Liver (tissue), 9 donors: ENCODE data around the gene FXYD2. TPM values are rescaled to one million over a fixed set of nuclear protein-coding genes. Genes with fewer than 3 reads are reported as not detected.

Experiments
- DNase-seq: peaks from one replicate; pipeline ENCODE4 v3.0.0-alpha.2; 2017; ENCODE audit warnings: low spot score
- H3K27ac ChIP-seq, 2 donors: one replicate each; pipeline ENCODE4 v1.7.0; 2013; ENCODE audit warnings: inconsistent platforms in 2 of 2, low read length in 2 of 2, control low read depth in 1 of 2, low read depth in 1 of 2, mild to moderate bottlenecking in 1 of 2
- H3K27me3 ChIP-seq, 4 donors: one replicate each; pipeline versions ENCODE4 v1.6.1 to v1.7.0; 2013; ENCODE audit warnings: low read length in 3 of 4, inconsistent platforms in 1 of 4, mild to moderate bottlenecking in 1 of 4, moderate library complexity in 1 of 4; ENCODE audit not compliant: control insufficient read depth in 4 of 4, insufficient read depth in 4 of 4
- H3K36me3 ChIP-seq, 4 donors: one replicate each; pipeline versions ENCODE4 v1.6.1 to v1.7.0; 2013; ENCODE audit warnings: low read length in 3 of 4, mild to moderate bottlenecking in 3 of 4, low read depth in 1 of 4, moderate library complexity in 1 of 4; ENCODE audit not compliant: control insufficient read depth in 4 of 4, insufficient read depth in 3 of 4
- H3K4me1 ChIP-seq, 4 donors: one replicate each; pipeline versions ENCODE4 v1.6.1 to v1.7.0; 2013; ENCODE audit warnings: low read length in 3 of 4, mild to moderate bottlenecking in 3 of 4, moderate library complexity in 1 of 4; ENCODE audit not compliant: control insufficient read depth in 4 of 4, insufficient read depth in 4 of 4
- H3K4me3 ChIP-seq, 3 donors: one replicate each; pipeline versions ENCODE4 v1.6.1 to v1.7.0; 2013; ENCODE audit warnings: low read length in 3 of 3, control low read depth in 1 of 3, low read depth in 1 of 3, mild to moderate bottlenecking in 1 of 3
- H3K9ac ChIP-seq, 2 donors: one replicate each; pipeline ENCODE4 v1.7.0; 2013; ENCODE audit warnings: low read length in 2 of 2, mild to moderate bottlenecking in 2 of 2, moderate library complexity in 2 of 2, control low read depth in 1 of 2, low read depth in 1 of 2
- H3K9me3 ChIP-seq, 4 donors: one replicate each; pipeline versions ENCODE4 v1.6.1 to v1.7.0; 2013; ENCODE audit warnings: low read length in 3 of 4; ENCODE audit not compliant: control insufficient read depth in 4 of 4
- ATF3 ChIP-seq: IDR thresholded peaks from 2 replicates; pipeline ENCODE4 v1.6.1; 2016; ENCODE audit warnings: antibody characterized with exemption
- CTCF ChIP-seq: fragments of 150-350 bp; IDR thresholded peaks from 2 replicates; pipeline ENCODE4 v1.5.1; 2017; ENCODE audit warnings: improper control_type of control experiment, low read depth, low read length; ENCODE audit not compliant: missing input control
- EGR1 ChIP-seq, 2 donors: IDR thresholded peaks; 2 replicates each; pipeline ENCODE4 v1.6.1; 2016 to 2018; ENCODE audit warnings: antibody characterized with exemption in 2 of 2, low read depth in 2 of 2
- FOXA1 ChIP-seq: IDR thresholded peaks from 2 replicates; pipeline ENCODE4 v1.6.1; 2016; ENCODE audit warnings: antibody characterized with exemption
- FOXA2 ChIP-seq: IDR thresholded peaks from 2 replicates; pipeline ENCODE4 v1.6.1; 2016; ENCODE audit warnings: antibody characterized with exemption
- GABPA ChIP-seq, 2 donors: IDR thresholded peaks in 1 of 2; conservative IDR thresholded peaks in 1 of 2; 2 replicates each; pipeline ENCODE4 v1.6.1; 2016; ENCODE audit warnings: antibody characterized with exemption in 2 of 2, mild to moderate bottlenecking in 1 of 2, moderate library complexity in 1 of 2
- HNF4A ChIP-seq, 2 donors: conservative IDR thresholded peaks; 2 replicates each; pipeline ENCODE4 v1.6.1; 2016; ENCODE audit warnings: antibody characterized with exemption in 2 of 2, mild to moderate bottlenecking in 2 of 2
- HNF4G ChIP-seq: IDR thresholded peaks from 2 replicates; pipeline ENCODE4 v1.6.1; 2016; ENCODE audit warnings: antibody characterized with exemption
- JUND ChIP-seq, 2 donors: IDR thresholded peaks; 2 replicates each; pipeline ENCODE4 v1.6.1; 2016; ENCODE audit warnings: antibody characterized with exemption in 2 of 2
- MAX ChIP-seq: IDR thresholded peaks from 2 replicates; pipeline ENCODE4 v1.6.1; 2016; ENCODE audit warnings: antibody characterized with exemption
- NR2F2 ChIP-seq: IDR thresholded peaks from 2 replicates; pipeline ENCODE4 v1.6.1; 2016; ENCODE audit warnings: antibody characterized with exemption
- RAD21 ChIP-seq, 2 donors: IDR thresholded peaks; 2 replicates each; pipeline ENCODE4 v1.6.1; 2016; ENCODE audit warnings: antibody characterized with exemption in 2 of 2, mild to moderate bottlenecking in 2 of 2
- RXRA ChIP-seq, 2 donors: IDR thresholded peaks; 2 replicates each; pipeline ENCODE4 v1.6.1; 2017 to 2018; ENCODE audit warnings: antibody characterized with exemption in 2 of 2, mild to moderate bottlenecking in 1 of 2
- SP1 ChIP-seq: IDR thresholded peaks from 2 replicates; pipeline ENCODE4 v1.6.1; 2018; ENCODE audit warnings: antibody characterized with exemption, mild to moderate bottlenecking
- TAF1 ChIP-seq: conservative IDR thresholded peaks from 2 replicates; pipeline ENCODE4 v1.6.1; 2016; ENCODE audit warnings: antibody characterized with exemption, mild to moderate bottlenecking
- YY1 ChIP-seq: IDR thresholded peaks from 2 replicates; pipeline ENCODE4 v1.6.1; 2016; ENCODE audit warnings: antibody characterized with exemption, mild to moderate bottlenecking
- ZBTB33 ChIP-seq: IDR thresholded peaks from 2 replicates; pipeline ENCODE4 v1.6.1; 2016; ENCODE audit warnings: antibody characterized with exemption
- WGBS: extraction: QIAGEN DNeasy Blood & Tissue Kit; methylation state at CpG from one replicate; pipeline ENCODE4 v1.1.7; 2013; 5-methylcytosine and 5-hydroxymethylcytosine counted together
- polyA plus RNA-seq, 2 donors: library from polyadenylated mRNA; stranded (reverse) in 1 of 2; unstranded in 1 of 2; fragments of 200-250 nt in 1 of 2; fragments of >200 nt in 1 of 2; fragmentation: Nextera tagmentation in 1 of 2; extraction: Ambion mirVana in 1 of 2; gene quantifications; one replicate each; pipeline versions ENCODE4 v1.2.1 to v1.2.3, GENCODE V29; 2013 to 2015
- total RNA-seq, 2 donors: library from RNA; depleted of rRNA; stranded (reverse); fragments of >200 nt; gene quantifications; one replicate each; pipeline ENCODE4 v1.2.3, GENCODE V29; 2014
- TF ChIP-seq, protein P1 (sequence below): IDR thresholded peaks from 2 replicates; pipeline ENCODE4 v1.6.1; 2016; ENCODE audit warnings: antibody characterized with exemption, mild to moderate bottlenecking
- donor health status: healthy.
- donor health status: healthy.
- donor health status: healthy.
- donor health status: healthy.
- donor health status: healthy.

FXYD2 gene
- total and polyA plus RNA-seq, 4 donors: 20.2 to 105 (median 41.8) TPM

DNA sequence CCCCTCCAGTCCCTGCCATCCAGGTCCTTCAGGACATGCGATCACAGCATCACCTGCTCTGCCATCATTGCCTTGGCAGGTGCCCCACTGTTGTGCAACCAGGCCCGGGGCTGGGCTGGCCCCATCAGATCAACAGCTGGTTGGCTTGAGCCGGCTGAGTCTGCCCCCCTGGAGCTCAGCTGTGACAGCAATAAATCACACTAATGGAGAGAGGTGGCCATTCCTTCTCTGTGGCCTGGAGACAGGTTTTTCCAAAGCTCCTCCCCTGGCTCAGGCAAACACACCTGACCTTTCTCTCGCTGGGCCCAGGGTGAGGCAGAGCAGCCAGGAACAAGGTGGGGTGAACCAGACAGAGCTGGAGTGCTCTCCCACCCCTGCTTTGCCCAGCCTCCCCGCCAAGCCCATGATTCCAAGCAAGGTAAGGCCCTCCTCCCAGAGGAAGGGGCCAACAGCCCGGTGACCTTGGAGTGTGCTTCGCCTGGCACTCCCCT is 8.9 kb upstream of the FXYD2 start:
- 30% methylated on average over 7 of the region's 7 CpGs for WGBS
- H3K4me1 ChIP-seq: no peaks in the 10 kb centered on the region

DNA sequence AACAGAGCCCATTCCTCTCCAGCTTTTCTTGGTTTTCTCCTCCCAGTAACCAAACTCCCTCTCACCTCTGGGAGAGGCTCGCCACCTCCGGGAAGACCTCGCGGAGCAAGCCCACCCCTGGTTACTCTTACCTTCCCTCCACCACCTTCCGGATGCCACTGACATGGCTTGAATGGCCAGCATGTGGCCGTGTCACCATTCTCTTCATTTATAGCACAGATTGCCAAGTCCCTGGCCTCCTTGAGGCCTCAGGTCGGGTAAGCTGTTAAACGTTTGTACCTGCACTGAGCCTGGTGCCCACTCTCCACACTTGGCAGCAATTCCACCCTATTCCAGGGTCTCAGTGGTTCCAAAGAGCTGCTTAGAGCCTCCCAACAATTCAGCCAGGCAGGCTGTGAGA is 8.0 kb upstream of the FXYD2 start:
- 92% methylated on average over 8 of the region's 8 CpGs for WGBS

More for the DNA sequence above, 8.9 kb upstream of the FXYD2 start:
- Histone ChIP-seq H3K27me3 (no peaks in the 10 kb centered on the region), H3K27ac (no peak overlapping the region), H3K4me3 (no peak overlapping the region), H3K9ac (no peak overlapping the region), H3K9me3 (no peaks in the 10 kb centered on the region), H3K36me3 (no peaks in the 10 kb centered on the region)
- peak; percentile 40 for DNase-seq
- TF ChIP-seq HNF4A (conservative IDR thresholded peaks at IDR 0.05) (no peak), SP1 (peak; percentile 40)

More for the DNA sequence above, 8.0 kb upstream of the FXYD2 start:
- H3K9me3 ChIP-seq: no peaks in the 10 kb centered on the region
- H3K27me3 ChIP-seq: no peaks in the 10 kb centered on the region
- H3K4me3 ChIP-seq: no peak overlapping the region
- no peaks in the 10 kb centered on the region for H3K4me1 ChIP-seq
- no peak for DNase-seq
- H3K27ac ChIP-seq: no peak overlapping the region
- TF ChIP-seq HNF4G (no peak), JUND (IDR thresholded peaks at IDR 0.05) (no peak), MAX (no peak), RAD21 (IDR thresholded peaks at IDR 0.05) (no peak), CTCF (no peak), ZBTB33 (no peak), FOXA2 (no peak), RXRA (IDR thresholded peaks at IDR 0.05) (no peak), TAF1 (no peak), ATF3 (no peak), NR2F2 (no peak), SP1 (no peak), EGR1 (IDR thresholded peaks at IDR 0.05; ENCODE audit: low read depth in 2 of 2) (no peak), GABPA (IDR thresholded peaks at IDR 0.05 in 1 of 2, conservative IDR thresholded peaks at IDR 0.05 in 1 of 2) (no peak), YY1 (no peak), FOXA1 (no peak), HNF4A (conservative IDR thresholded peaks at IDR 0.05) (no peak)
- TF ChIP-seq, protein P1, sequence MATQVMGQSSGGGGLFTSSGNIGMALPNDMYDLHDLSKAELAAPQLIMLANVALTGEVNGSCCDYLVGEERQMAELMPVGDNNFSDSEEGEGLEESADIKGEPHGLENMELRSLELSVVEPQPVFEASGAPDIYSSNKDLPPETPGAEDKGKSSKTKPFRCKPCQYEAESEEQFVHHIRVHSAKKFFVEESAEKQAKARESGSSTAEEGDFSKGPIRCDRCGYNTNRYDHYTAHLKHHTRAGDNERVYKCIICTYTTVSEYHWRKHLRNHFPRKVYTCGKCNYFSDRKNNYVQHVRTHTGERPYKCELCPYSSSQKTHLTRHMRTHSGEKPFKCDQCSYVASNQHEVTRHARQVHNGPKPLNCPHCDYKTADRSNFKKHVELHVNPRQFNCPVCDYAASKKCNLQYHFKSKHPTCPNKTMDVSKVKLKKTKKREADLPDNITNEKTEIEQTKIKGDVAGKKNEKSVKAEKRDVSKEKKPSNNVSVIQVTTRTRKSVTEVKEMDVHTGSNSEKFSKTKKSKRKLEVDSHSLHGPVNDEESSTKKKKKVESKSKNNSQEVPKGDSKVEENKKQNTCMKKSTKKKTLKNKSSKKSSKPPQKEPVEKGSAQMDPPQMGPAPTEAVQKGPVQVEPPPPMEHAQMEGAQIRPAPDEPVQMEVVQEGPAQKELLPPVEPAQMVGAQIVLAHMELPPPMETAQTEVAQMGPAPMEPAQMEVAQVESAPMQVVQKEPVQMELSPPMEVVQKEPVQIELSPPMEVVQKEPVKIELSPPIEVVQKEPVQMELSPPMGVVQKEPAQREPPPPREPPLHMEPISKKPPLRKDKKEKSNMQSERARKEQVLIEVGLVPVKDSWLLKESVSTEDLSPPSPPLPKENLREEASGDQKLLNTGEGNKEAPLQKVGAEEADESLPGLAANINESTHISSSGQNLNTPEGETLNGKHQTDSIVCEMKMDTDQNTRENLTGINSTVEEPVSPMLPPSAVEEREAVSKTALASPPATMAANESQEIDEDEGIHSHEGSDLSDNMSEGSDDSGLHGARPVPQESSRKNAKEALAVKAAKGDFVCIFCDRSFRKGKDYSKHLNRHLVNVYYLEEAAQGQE: no peak
- H3K9ac ChIP-seq: no peak overlapping the region
- no peaks in the 10 kb centered on the region for H3K36me3 ChIP-seq
